22Rv1 (cell line): ENCODE measurements around the gene ANKS6.

Source experiments
- CTCF ChIP-seq: fragments of 450-650 bp; IDR thresholded peaks from 2 replicates; pipeline ENCODE4 v1.5.1; 2017; ENCODE audit warnings: mild to moderate bottlenecking
- ZFX ChIP-seq: fragments of 450-650 bp; IDR thresholded peaks from 2 replicates; pipeline ENCODE4 v1.6.1; 2017; ENCODE audit warnings: antibody characterized with exemption, borderline replicate concordance

GRCh38 chr9:98846081-98846480, 49.7 kb upstream of the ANKS6 start:
- no peak for TF ChIP-seq CTCF
- TF ChIP-seq ZFX: no peak
